ENCODE results near the gene CDC20B.
"Not testable (repeated sequence)": the region's sequence is repeated elsewhere in the genome, so short reads cannot be mapped to it uniquely, and the experiment has no call there.

Gene CDC20B

GRCh38 chr5:55104036-55104772, 68.8 kb downstream of the CDC20B start:
- DNase-seq (ENCODE audit: low read depth in 2 of 2), result no peak

GRCh38 chr5:55102348-55102747, 70.6 kb downstream of the CDC20B start, which contains the start of gene GZMA:
Gene GZMA, plus strand, starts transcription at chr5:55102646. Its CDS starts 37 bp downstream, at chr5:55102683.
- DNase-seq (ENCODE audit: low read depth in 2 of 2), result no peak

DNA sequence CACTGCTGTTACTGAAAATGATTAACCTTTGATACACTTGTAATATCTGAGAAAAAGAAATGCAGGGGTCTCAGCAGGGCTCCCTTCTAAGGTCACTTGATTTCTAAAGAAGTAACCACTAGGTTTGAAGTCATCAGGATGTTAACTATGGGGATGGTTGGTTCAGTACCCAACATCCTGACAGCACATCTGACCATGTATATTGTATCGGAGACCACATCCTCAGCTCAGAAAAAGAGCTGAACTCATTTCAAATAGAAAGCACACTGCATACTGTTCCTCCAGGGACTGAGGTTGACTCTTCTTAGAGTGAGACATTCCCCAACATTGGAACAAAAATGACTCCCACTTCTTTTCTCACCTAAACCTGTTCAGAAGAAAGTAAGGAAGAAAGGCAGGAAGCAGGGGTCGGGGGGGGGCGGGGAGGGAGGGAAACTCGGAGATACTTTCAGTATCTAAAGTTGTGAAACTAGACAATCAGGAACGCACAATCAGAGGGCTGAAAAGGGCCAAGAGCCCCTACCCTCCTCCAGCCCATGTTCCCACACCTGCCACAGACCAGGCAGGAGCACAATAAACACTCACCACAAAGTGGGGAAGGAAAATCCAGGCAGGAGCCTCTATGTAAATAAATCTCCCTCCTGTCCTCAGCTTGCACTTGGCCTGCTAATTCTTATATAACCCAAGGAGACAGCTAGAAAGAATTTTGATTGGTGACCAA, 71.3 kb downstream of the CDC20B start:
- DNase-seq (ENCODE audit: low read depth in 2 of 2), result no peak

DNA sequence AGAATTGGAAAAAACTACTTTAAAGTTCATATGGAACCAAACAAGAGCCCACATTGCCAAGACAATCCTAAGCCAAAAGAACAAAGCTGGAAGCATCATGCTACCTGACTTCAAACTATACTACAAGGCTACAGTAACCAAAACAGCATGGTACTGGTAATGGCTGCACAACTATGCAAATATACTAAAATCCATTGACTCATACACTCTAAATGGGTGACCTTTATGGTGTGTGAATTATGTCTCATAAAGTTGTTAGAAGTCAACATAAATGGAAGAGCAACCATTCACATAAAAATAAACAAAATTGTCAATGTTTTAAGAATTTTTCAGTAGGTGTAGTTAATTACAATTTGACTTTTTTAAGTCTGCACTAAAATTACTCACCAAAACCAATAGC, 71.8 kb downstream of the CDC20B start:
- DNase-seq (ENCODE audit: low read depth in 2 of 2), result not testable (repeated sequence)

- no peak for DNase-seq (ENCODE audit: low read depth in 2 of 2)
Measured at GRCh38 chr5:55096861-55097260, 76.1 kb downstream of the CDC20B start.

- no peak for DNase-seq (ENCODE audit: low read depth in 2 of 2)
Measured at GRCh38 chr5:55096182-55096581, 76.8 kb downstream of the CDC20B start.

GRCh38 chr5:55091011-55091410, 82.0 kb downstream of the CDC20B start:
- not testable (repeated sequence) for DNase-seq (ENCODE audit: low read depth in 2 of 2)

DNA sequence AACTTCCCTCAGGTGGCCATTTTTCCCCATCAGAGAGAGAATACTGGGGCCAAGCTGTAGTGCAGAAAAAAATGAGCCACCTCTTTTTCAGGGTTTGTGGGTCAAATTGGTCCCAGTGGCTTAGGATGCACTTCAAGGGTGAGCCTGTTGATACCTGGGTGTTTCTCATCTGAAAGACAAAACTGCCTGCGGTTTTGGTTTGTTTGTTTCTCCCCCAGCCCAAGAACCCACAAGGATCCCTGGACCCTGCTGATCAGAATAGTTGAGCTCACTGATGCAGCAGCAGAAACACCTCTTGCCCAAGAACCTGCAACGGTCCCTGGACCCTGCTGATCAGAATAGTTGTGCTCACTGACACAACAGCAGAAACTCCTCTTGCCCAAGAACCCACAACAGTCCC, 83.7 kb downstream of the CDC20B start:
- not testable (repeated sequence) for DNase-seq (ENCODE audit: low read depth in 2 of 2)

DNA sequence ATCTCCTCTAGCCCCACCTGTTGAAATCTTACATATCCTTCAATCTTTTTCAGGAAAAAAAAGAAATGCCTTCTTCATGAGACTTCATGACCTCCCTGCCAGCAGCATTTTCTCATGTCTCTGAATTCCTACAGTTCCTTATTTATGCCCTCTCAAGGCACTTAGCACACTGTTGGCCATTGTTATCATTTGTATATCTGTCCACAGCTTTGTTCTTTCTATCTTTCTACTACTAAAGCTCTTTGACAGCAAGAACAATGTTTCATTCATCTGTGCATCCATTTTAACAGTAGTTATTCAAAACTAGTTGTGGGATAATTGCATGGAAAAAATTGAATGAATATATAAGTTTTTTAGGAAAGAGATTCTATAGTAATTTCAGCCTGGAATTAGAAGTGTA, 91.4 kb downstream of the CDC20B start:
- no peak for DNase-seq (ENCODE audit: low read depth in 2 of 2)

DNA sequence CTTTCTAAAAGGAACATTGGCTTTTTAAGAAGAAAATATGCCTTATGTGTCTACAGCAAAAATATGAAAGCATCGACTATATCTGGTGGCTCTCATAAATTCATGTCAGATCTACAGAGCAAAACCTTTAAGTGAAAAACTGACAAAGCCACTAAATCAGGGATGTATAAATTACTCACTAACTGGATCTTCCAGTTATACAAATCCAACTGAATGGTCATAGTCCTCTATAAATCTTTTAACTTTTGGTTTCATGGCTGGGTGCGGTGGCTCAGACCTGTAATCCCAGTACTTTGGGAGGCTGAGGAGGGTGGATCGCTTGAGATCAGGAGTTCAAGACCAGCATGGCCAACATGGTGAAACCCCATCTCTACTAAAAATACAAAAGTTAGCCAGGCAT, 99.8 kb downstream of the CDC20B start:
- DNase-seq (ENCODE audit: low read depth in 2 of 2), result no peak

GRCh38 chr5:55072666-55073065, 100.3 kb downstream of the CDC20B start:
- no peak for DNase-seq (ENCODE audit: low read depth in 2 of 2)

GRCh38 chr5:55071413-55071812, 101.6 kb downstream of the CDC20B start:
- DNase-seq (ENCODE audit: low read depth in 2 of 2), result no peak

DNA sequence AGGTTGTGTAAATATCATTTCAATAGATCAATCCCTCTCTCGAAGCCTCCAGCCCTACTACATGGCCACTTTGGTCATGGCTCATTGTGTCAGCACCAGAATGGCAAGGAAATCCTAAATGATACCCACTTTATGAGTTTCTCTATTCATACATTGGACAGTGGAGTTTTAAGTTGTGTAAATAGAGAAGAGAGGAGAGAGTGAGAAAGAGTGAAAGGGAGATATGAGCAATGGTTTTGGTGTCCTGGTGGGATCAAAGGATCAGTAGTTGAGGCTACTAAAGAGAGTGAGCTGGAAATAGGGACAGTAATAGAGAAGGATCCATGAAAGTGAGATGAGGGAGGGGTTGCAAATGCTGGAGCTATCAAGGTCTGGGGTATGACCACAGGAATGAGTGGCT, 102.0 kb downstream of the CDC20B start:
- DNase-seq (ENCODE audit: low read depth in 2 of 2), result no peak

DNA sequence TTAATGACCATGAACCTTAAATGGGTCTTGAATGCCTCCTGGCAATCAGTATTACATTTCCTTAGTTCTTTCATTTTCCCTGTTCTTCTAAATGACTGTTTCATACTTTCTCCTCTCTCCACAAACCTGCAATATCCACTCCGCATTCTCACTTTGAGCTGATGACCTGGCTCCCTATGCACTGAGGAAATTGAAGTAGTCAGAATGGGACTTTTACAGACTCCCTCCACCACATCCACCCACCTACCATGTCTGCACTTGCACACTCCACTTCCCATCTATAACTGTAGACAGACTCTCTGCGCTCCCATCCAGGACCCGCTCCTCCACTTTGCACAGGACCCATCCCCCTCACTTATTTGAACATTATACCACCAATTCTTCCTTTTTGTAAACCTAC, 106.7 kb downstream of the CDC20B start:
- no peak for DNase-seq (ENCODE audit: low read depth in 2 of 2)

DNA sequence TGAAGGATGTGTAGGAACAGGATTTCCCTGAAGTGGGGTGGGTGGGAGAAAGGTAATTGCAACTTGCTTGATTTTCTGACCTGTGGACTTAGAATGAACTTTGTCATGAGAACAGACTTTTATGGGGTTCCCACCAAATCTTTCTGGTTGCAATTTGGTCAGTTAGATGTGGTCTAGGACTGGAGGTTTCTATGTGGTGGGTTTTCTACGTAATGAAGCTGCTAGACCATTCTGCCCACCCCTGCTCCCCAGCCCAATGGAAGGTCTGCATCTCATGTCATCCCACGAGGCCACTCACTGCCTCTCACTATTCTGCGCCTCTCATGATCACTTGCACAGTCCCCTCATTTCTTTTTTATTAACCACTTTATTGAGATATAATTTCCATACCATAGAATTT, 108.5 kb downstream of the CDC20B start:
- DNase-seq (ENCODE audit: low read depth in 2 of 2), result no peak

- DNase-seq (ENCODE audit: low read depth in 2 of 2), result no peak
Measured at GRCh38 chr5:55063899-55064298, 109.1 kb downstream of the CDC20B start.

DNA sequence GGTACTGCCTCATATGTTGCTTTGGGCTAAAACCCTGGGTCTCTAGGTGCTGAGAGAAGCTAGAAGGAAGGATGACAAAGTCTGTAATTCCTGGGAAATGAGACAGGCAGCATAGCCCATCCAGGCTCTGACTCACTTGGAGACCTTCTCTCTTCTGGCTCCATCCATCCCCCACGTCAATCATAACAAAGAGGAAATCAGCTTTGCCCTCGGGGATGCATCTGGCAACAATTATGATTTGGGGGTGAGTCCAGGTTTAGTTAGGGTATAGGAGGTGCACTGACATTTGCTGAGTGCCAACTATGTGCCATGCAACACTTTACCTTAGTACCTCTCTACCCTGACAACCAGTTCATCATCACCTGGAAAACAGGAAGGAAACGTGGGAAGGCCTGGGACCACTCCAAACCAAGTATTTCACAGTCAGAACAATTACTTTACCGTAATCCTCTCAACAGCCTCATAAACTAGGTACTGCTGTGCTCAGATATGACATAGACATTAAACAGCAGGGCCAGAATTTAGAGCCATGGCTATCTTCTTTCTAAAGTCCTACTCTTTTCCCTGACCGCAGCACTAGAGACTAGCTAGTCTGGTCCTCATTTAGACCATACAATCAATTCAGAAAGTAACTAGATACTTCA, 109.6 kb downstream of the CDC20B start:
- peak; percentile 25 to 28 for DNase-seq (ENCODE audit: low read depth in 2 of 2)
